Measurements from ENCODE around the gene MTHFD1. TPM values are rescaled to one million over a fixed set of nuclear protein-coding genes. Genes with fewer than 3 reads are reported as not detected.
A peak's percentile ranks its signal among the peaks of the same experiment; 100 is the strongest.

MTHFD1 gene
- total RNA-seq, 1 donor from 2014 or later: 47.1 TPM

GRCh38 chr14:64501411-64502171, 113.4 kb downstream of the MTHFD1 start:
- Histone ChIP-seq H3K27me3 (no peaks in the 10 kb centered on the region), H3K27ac (peak overlapping the region; percentile 98), H3K36me3 (peaks cover 5% of the 10 kb centered on the region), H3K4me1 (peaks cover 29% of the 10 kb centered on the region), H3K9me3 (no peaks in the 10 kb centered on the region), H3K4me3 (peak overlapping the region; percentile 90)
- intact Hi-C loops (cut with DNase I): no loop called here
- no peak for TF ChIP-seq CTCF (IDR thresholded peaks at IDR 0.05)
- peak; percentile 3 for ATAC-seq
- peak; percentile 66 for DNase-seq

DNA sequence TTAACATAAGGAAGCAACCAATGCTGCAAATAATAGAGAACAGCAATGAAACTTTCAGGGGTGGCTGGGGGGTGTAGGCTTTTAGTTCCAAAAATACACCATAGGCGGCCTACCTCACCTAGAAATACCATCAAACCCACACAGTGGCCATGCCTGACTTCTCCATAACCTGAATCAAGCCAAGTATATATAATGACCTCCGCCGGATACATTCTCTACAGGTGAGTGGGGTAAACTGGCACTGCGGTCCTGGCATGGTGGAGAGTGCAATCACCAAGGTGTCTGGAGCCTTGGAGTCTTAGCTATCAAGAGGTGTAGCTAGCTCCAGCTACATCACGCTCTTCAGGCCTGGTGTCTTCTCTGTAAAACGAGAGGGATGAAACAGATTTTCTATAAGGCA, 114.3 kb downstream of the MTHFD1 start:
- Histone ChIP-seq H3K4me3 (peak overlapping the region; percentile 90), H3K36me3 (peaks cover 5% of the 10 kb centered on the region), H3K27ac (peak overlapping the region; percentile 98), H3K9me3 (no peaks in the 10 kb centered on the region), H3K4me1 (peaks cover 38% of the 10 kb centered on the region), H3K27me3 (no peaks in the 10 kb centered on the region)
- ATAC-seq (no peak), DNase-seq (no peak)
- intact Hi-C loops (cut with DNase I): no loop called here
- no peak for TF ChIP-seq CTCF (IDR thresholded peaks at IDR 0.05)

DNA sequence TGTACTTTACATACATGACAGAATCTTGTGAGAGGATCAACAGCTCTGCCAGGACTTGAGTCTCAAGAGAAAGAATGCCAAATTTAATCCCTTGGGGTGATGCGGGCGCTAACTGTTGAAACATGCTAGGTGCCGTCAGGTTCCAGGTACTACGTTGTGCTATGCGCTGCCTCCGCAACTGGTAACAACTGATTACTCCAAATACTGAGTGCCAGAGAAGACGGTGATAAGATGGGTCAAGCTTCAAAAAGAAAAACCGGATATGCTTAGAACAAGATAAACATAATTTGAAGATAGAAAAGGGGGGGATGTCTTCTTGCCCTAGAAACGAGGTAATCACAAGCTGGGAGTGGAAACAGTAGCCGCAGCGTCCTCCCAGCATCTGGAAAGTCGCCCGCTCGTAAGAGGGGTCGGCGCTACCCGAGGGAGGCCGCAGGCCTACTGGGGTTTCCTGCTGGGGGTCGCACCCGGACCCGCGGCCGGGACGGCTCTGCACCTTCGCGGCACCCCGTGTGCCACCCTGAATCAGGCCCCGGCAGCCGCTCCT, 114.8 kb downstream of the MTHFD1 start:
- H3K36me3 ChIP-seq: peaks cover under 1% of the 10 kb centered on the region
- ATAC-seq (no peak), DNase-seq (no peak)
- H3K27me3 ChIP-seq: no peaks in the 10 kb centered on the region
- TF ChIP-seq CTCF (IDR thresholded peaks at IDR 0.05): no peak
- H3K4me3 ChIP-seq: peak overlapping the region; percentile 90
- intact Hi-C loops (cut with DNase I): no loop called here
- peaks cover 42% of the 10 kb centered on the region for H3K4me1 ChIP-seq
- no peaks in the 10 kb centered on the region for H3K9me3 ChIP-seq
- peak overlapping the region; percentile 98 for H3K27ac ChIP-seq

DNA sequence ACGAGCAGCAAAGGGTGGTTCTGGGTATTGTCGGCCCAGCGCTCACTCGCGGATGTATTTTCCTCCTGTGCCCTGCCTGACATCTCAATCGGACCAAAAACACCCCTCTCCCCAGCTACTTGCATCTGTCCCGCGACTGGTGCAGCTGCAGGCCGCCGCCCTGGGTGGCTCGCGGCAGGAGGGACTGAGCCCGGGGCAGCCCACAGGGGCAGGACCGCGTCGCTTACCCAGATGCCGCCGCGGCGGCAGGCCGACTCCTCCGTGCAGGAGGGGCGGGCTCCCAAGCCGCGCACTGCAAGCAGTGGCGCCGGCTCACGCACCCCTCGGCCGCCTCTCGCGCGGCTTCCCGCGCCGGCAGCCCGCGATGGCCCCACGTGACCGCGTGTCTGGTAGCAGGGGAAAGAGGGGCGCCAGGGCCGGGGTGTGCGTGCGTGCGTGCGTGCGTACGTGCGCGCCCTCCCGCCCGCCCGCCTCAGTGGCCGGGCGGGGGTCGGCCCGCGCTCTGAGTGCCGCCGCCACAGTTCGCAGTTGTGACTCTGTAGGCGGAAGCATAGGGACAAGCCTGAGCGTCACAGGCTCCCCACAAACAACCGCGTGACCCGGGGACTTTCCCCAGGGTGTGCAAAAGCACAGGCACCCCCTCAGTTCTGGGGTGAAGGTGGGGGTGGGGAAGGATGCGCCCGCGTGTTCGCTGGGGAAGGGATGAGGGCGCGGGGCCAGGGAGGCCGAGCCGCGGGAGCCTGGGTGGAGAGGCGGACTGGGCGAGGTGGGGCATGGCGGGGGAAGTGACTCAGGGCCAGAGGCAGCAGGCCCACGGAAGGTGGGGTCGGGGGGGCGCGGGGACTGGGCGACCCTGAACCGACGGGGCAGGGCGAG, 115.5 kb downstream of the MTHFD1 start, which contains the start of gene ZBTB25:
Gene ZBTB25, minus strand, starts transcription at position 405 of the 876 bp plus-strand sequence. CDS start 13,305 bp downstream, outside the sequence.
- intact Hi-C loops (cut with DNase I): no loop called here
- peak within 1 kb of the TSS; percentile 90 for H3K4me3 ChIP-seq
- no peak for TF ChIP-seq CTCF (IDR thresholded peaks at IDR 0.05)
- no peaks in the 10 kb centered on the region for H3K27me3 ChIP-seq
- H3K4me1 ChIP-seq: peaks cover 49% of the 10 kb centered on the region
- ATAC-seq (peak; percentile 87), DNase-seq (peak; percentile 97)
- peak within 1 kb of the TSS; percentile 98 for H3K27ac ChIP-seq
- no peaks in the 10 kb centered on the region for H3K9me3 ChIP-seq
- no peaks in the 10 kb centered on the region for H3K36me3 ChIP-seq

DNA sequence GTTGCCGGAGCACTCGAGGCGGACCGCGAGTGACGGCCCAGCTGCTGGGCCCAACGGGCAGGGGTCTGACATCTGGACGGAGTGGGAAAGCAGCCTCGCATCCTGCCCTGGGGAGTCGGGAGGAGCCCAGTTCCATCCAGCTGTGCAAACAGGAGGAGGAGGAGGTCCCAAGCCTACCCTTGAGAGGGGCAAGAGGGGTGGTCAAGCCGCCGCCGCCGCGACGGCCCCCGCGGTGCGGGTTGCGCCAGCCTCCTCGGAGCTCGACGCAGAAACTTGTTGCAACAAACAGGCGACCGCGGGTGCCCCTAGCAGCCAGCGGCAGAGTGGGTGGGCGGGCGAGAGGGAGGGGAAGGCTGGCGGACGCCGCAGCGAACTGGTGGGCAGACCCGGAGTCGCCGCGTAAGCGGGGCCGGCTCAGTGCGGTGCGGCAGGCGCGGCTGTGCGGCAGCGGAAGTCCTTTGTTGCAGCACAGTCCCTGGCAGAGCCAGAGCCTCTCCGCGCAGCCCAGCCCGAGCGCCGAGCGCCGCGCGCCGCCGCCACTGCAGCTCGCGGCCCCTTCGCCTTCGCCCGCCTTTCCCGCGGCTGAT, 116.2 kb downstream of the MTHFD1 start, which contains the start of gene ZBTB1:
Gene ZBTB1, plus strand, starts transcription at position 461 of the 587 bp plus-strand sequence. CDS start 16,735 bp downstream, outside the sequence.
- peak within 1 kb of the TSS; percentile 90 for H3K4me3 ChIP-seq
- DNase-seq (peak; percentile 96), ATAC-seq (peak; percentile 71)
- intact Hi-C loops (cut with DNase I): no loop called here
- H3K36me3 ChIP-seq: no peaks in the 10 kb centered on the region
- H3K27me3 ChIP-seq: no peaks in the 10 kb centered on the region
- peak within 1 kb of the TSS; percentile 98 for H3K27ac ChIP-seq
- peaks cover 54% of the 10 kb centered on the region for H3K4me1 ChIP-seq
- H3K9me3 ChIP-seq: no peaks in the 10 kb centered on the region
- TF ChIP-seq CTCF (IDR thresholded peaks at IDR 0.05): no peak
